ENCODE data around the gene ZNF518B. TPM values are rescaled to one million over a fixed set of nuclear protein-coding genes. Genes with fewer than 3 reads are reported as not detected.

Gene ZNF518B
- total RNA-seq, 2 donors from 2014 or later, result 46.2 to 46.4 TPM

- Histone ChIP-seq H3K9me3 (ENCODE audit: control insufficient read depth, low read length) (no peaks in the 10 kb centered on the region), H3K9ac (ENCODE audit: extremely low read depth, low read length, poor library complexity, severe bottlenecking) (no peak overlapping the region), H3K27ac (ENCODE audit: low read depth, low read length) (no peak overlapping the region), H3K36me3 (ENCODE audit: control insufficient read depth, insufficient read depth, low read length) (no peaks in the 10 kb centered on the region), H3K27me3 (ENCODE audit: control insufficient read depth, insufficient read depth, low read length, poor library complexity, severe bottlenecking) (no peaks in the 10 kb centered on the region), H3K4me1 (ENCODE audit: control insufficient read depth, insufficient read depth, low read length) (peaks cover 9% of the 10 kb centered on the region), H3K4me3 (ENCODE audit: low read length) (no peak overlapping the region)
- no peak for TF ChIP-seq CTCF (conservative IDR thresholded peaks at IDR 0.05)
- peaks cover 63% of the 10 kb centered on the region for H3K4me1 Mint-ChIP-seq
- no peaks in the 10 kb centered on the region for H3K36me3 Mint-ChIP-seq (ENCODE audit: low read depth)
- peak overlapping the region; percentile 92 for H3K27ac Mint-ChIP-seq
- no peaks in the 10 kb centered on the region for H3K9me3 Mint-ChIP-seq
- DNase-seq, result peak; percentile 92
- H3K4me3 Mint-ChIP-seq, result peak overlapping the region; percentile 22
- peaks cover 32% of the 10 kb centered on the region for H3K27me3 Mint-ChIP-seq (ENCODE audit: insufficient read depth)
- 0 to 13% methylated on average over 1 to 4 of the region's 4 CpGs for WGBS, 2 experiments (ENCODE audit: insufficient coverage in 1 of 2, insufficient read length in 1 of 2)
These were observed 39.0 kb upstream of the ZNF518B start for GRCh38 chr4:10496200-10496599.

GRCh38 chr4:10495651-10496050, 38.4 kb upstream of the ZNF518B start:
- H3K4me1 ChIP-seq (ENCODE audit: control insufficient read depth, insufficient read depth, low read length), result peaks cover 9% of the 10 kb centered on the region
- no peaks in the 10 kb centered on the region for H3K9me3 ChIP-seq (ENCODE audit: control insufficient read depth, low read length)
- Mint-ChIP-seq H3K27ac (peak overlapping the region; percentile 92), H3K9me3 (no peaks in the 10 kb centered on the region), H3K27me3 (ENCODE audit: insufficient read depth) (peaks cover 27% of the 10 kb centered on the region), H3K4me3 (no peak overlapping the region), H3K36me3 (ENCODE audit: low read depth) (no peaks in the 10 kb centered on the region), H3K4me1 (peaks cover 61% of the 10 kb centered on the region)
- no peaks in the 10 kb centered on the region for H3K27me3 ChIP-seq (ENCODE audit: control insufficient read depth, insufficient read depth, low read length, poor library complexity, severe bottlenecking)
- 58 to 62% methylated on average over 7 to 8 of the region's 8 CpGs for WGBS, 2 experiments (ENCODE audit: insufficient coverage in 1 of 2, insufficient read length in 1 of 2)
- no peak overlapping the region for H3K27ac ChIP-seq (ENCODE audit: low read depth, low read length)
- H3K36me3 ChIP-seq (ENCODE audit: control insufficient read depth, insufficient read depth, low read length), result no peaks in the 10 kb centered on the region
- H3K9ac ChIP-seq (ENCODE audit: extremely low read depth, low read length, poor library complexity, severe bottlenecking), result no peak overlapping the region
- peak; percentile 72 for DNase-seq
- H3K4me3 ChIP-seq (ENCODE audit: low read length), result no peak overlapping the region
- no peak for TF ChIP-seq CTCF (conservative IDR thresholded peaks at IDR 0.05)

- H3K4me1 ChIP-seq (ENCODE audit: control insufficient read depth, insufficient read depth, low read length), result peaks cover 9% of the 10 kb centered on the region
- H3K9me3 Mint-ChIP-seq, result no peaks in the 10 kb centered on the region
- no peak for TF ChIP-seq CTCF (conservative IDR thresholded peaks at IDR 0.05)
- no peak overlapping the region for H3K4me3 ChIP-seq (ENCODE audit: low read length)
- no peak overlapping the region for H3K27ac Mint-ChIP-seq
- no peaks in the 10 kb centered on the region for H3K36me3 ChIP-seq (ENCODE audit: control insufficient read depth, insufficient read depth, low read length)
- 80 to 81% methylated on average over 1 to 9 of the region's 11 CpGs for WGBS, 2 experiments (ENCODE audit: insufficient coverage in 1 of 2, insufficient read length in 1 of 2)
- no peak overlapping the region for H3K27ac ChIP-seq (ENCODE audit: low read depth, low read length)
- H3K4me1 Mint-ChIP-seq, result peaks cover 63% of the 10 kb centered on the region
- DNase-seq, result no peak
- H3K9me3 ChIP-seq (ENCODE audit: control insufficient read depth, low read length), result no peaks in the 10 kb centered on the region
- no peak overlapping the region for H3K4me3 Mint-ChIP-seq
- no peak overlapping the region for H3K9ac ChIP-seq (ENCODE audit: extremely low read depth, low read length, poor library complexity, severe bottlenecking)
- H3K27me3 Mint-ChIP-seq (ENCODE audit: insufficient read depth), result peaks cover 14% of the 10 kb centered on the region
- no peaks in the 10 kb centered on the region for H3K36me3 Mint-ChIP-seq (ENCODE audit: low read depth)
- no peaks in the 10 kb centered on the region for H3K27me3 ChIP-seq (ENCODE audit: control insufficient read depth, insufficient read depth, low read length, poor library complexity, severe bottlenecking)
These were observed 35.2 kb upstream of the ZNF518B start for GRCh38 chr4:10492464-10492863.
